Epidermal melanocyte (primary cell): ENCODE data around the gene C1QTNF8.

Experiments used
- DNase-seq: peaks from one replicate; pipeline ENCODE4 v3.0.0; 2011; ENCODE audit warnings: low spot score; ENCODE audit not compliant: insufficient read length

Gene C1QTNF8

DNA sequence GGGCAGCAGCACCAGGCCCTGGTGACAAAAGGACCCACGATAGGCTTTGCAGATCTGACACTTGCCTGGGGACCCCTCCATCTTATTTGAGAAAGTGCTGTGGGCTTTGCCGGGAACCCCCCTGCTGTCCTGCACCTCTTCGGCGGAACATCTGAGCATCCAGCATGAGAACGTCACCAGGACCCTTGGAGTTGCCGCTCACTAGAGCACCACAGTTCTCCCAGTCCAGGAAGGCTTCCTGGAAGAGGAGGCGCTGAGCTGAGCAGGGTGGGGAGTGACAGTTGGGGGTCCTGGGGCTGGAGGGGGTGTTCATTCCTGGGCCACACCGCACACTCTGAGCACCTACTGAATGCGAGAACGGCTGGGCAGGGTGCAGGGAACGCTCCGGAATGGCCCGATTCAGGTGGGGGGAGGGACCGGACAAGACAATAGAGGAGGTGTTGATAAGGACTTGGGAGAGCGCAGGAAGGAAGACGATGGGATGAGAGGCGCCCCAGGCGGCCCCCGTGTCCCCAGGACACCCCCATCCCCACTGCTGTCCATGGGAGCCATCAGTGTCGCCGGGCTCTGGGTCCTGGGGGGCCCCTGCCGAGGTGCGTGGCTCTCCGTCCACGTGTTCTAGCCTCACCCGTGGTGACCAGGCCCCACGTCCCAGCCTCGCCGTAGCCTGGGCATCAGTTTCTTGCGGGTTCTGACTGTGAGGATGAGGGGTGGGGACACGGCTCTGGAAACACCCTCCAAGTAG, 32.1 kb upstream of the C1QTNF8 start:
- no peak for DNase-seq

- DNase-seq: no peak
Observed at GRCh38 chr16:1127101-1127500, 31.1 kb upstream of the C1QTNF8 start.

DNA sequence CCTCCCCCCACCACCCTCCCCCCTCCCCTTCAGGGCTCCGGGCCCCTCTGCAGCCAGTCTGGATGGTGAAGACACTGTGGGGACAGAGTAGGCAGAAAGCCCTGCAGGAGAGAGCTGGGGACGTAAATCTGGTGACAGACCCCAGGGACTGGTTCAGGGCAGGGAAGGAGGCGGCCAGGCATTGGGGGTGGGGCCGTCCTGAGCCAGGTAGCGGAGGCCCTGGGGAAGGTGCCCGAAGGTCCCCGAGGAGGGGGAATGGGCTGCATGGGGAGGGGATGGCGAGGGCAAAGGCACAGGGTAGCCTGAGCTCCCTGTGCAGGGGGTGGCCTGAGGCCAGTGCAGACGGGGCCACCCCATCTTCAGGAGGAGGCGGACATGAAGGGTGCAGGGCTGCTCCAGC, 30.5 kb upstream of the C1QTNF8 start:
- DNase-seq: no peak

GRCh38 chr16:1126044-1126443, 30.0 kb upstream of the C1QTNF8 start:
- DNase-seq: no peak

DNA sequence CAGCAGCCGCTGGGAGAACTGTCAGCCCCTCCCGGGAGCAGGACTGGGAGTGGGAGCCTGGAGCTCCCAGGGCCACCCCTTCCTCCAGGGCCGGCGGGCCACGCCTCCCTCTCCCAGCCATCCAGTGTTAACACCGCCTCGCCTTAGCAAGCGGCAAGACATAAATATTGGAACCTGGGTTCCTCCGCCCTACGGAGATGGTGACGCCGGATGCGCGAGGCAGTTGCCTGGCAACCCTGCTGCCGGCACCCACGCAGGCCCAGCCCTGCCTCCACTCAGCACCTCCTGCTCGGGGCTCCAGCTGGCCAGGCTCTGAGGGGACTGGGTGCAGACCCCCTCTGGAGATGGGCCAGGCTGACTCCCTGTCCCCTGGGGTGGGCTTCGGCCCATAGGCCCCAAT, 29.4 kb upstream of the C1QTNF8 start:
- DNase-seq: no peak

DNA sequence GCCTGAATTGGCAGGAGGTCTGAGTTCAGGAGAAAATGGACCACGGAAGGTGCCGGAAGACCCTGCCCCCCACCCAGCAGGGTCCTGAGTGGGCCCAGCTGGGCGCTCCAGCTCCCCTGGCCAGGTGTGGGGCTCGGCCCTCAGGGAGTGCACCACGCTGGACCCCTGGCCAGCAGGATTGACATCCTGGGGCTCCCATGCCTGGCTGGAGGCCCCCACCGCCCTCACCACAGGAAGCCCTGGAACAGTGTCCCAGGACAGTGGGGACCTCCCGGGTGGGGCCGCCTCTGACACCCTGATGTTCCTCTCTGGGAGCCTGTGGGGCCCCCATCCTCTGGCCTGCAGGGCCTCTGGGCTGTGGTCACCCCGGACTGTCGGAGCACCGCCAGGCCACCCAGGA, 28.8 kb upstream of the C1QTNF8 start:
- no peak for DNase-seq

DNA sequence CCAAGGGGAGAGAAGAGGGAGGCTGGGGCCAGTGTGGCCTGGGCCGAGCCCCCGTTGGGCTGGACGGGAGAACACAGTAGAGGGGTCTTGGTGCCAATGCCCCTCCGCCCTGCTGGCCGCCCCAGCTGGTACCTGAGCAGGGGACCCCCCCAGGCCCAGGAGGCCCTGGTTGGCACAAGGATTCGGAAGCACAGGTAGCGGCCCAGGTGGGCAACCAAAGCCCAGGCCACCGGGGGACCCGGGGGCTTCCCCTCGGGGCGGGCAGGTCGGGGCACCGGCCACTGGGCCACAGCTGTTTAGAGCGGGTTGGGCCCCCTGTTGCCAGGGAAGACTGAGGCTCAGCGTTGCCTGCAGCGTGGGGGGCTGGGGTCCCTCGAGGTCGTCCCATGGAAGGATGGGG, 28.2 kb upstream of the C1QTNF8 start:
- DNase-seq: no peak

GRCh38 chr16:1123525-1124230, 27.6 kb upstream of the C1QTNF8 start:
- DNase-seq: no peak

DNA sequence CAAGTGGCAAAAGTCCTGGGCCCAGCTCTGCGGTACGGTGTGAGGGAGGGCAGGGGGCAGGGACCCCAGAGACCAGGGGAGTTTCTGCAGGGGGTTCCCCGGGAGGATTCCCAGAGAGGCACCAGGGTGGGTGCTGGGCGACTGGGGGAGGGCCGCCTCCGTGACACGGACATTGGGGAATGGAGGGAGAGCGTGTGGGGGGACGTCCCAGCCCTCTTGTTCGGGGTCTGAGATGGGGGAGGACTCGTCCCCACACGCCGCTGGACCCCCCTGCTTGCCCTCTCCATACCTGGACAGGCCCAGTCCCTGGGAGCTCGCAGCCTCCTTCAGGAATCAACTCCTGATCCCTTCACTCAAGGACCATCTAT, 26.3 kb upstream of the C1QTNF8 start:
- DNase-seq: no peak

DNA sequence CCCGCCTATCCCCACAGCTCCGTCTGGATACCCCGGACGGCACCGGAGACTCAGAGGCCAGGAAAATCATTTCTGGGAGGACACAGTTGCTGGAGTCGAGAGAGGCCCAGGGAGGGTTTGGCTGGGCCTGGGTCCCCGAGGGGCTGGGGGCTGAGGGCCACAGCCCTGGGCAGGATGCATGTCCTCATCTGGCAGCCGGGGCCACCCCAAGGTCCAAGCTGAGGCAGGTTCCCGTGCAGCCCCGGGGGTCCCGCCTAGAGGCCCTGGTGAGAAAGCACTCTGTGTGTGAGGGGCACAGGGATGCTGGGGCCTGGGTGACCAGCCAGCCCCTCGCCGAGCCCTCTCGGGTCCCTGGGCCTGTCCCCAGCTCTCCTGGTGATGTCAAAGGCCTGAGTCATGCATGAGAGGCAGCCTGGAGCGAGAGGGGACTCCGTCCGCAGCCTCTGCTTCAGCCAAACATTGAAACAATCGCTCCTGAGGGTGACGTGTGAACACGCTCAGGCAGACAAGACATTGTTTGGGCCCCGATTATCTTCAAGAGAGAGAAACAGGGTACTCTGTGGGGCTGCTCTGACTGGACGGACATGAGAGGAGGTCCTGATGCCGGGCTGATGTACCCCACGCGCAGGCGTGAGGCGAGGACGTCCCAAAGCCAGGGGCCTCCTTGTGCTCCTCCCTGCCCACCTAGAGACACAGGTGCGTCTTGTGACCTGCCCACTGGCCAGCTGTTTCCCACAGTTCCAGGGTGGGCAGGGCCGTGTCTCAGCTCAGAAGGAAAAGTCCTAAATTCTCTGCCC, 25.8 kb upstream of the C1QTNF8 start:
- DNase-seq: no peak

DNA sequence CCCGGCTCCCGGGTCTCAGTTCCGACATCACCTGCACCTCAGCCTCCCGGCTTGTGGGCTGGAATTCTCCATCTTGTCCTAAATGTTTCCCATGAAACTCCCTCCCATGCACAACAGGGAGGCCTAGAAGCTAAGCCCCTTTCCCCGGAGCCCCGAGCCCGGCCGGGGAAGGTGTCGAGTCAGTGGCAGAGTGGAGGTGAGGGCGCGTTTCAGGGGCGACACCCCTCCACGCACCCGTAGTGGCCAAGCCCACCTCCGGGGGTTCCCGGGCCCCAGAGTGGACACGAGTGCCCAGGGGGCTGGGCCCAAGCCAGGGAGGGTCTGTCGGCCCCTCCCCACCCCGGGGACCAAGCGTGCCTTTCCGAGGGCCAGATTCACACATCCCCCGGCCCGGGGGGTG, 25.0 kb upstream of the C1QTNF8 start:
- DNase-seq: no peak

- no peak for DNase-seq
Observed at GRCh38 chr16:1120577-1120941, 24.5 kb upstream of the C1QTNF8 start.

GRCh38 chr16:1119766-1120576, 23.9 kb upstream of the C1QTNF8 start:
- no peak for DNase-seq

DNA sequence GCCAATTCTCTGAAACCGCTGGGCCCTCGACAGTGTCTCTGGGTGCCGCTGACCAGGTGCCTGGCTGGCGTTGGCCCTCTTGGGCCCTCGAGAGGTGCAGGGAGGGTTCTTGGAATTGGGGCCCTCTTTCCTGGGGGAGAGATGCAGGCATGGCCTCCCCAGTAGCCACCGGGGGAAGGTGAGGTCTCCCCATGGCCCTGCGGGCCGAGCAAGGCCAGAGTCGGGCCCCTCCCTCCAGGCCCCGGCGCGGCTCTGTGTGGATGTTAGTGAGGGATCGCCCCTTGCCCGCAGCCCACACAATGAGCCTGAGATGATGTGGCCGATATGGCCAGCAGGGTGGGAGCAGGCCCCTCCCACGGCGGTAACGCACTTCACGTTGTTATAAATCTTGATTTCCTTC, 23.1 kb upstream of the C1QTNF8 start:
- no peak for DNase-seq

GRCh38 chr16:1117926-1118325, 21.9 kb upstream of the C1QTNF8 start:
- DNase-seq: no peak

GRCh38 chr16:1117176-1117900, 21.3 kb upstream of the C1QTNF8 start:
- no peak for DNase-seq

GRCh38 chr16:1116693-1117077, 20.6 kb upstream of the C1QTNF8 start:
- no peak for DNase-seq

GRCh38 chr16:1113889-1114526, 18.0 kb upstream of the C1QTNF8 start:
- no peak for DNase-seq

- DNase-seq: no peak
Observed at GRCh38 chr16:1113489-1113888, 17.4 kb upstream of the C1QTNF8 start.

GRCh38 chr16:1112506-1113184, 16.6 kb upstream of the C1QTNF8 start:
- DNase-seq: no peak
